GM18858 (cell line): ENCODE data around the gene PLEKHD1.
"Not testable (repeated sequence)": the region's sequence is repeated elsewhere in the genome, so short reads cannot be mapped to it uniquely, and the experiment has no call there.

Experiments used
- ATAC-seq: cut with Tn5 transposase; IDR thresholded peaks from one replicate; pipeline ENCODE4 v1.9.1; 2021; ENCODE audit not compliant: unreplicated experiment

PLEKHD1 gene

GRCh38 chr14:69484444-69485314 is at the start of gene PLEKHD1:
Gene PLEKHD1 (plus strand): TSS chr14:69484728. CDS start chr14:69484966, 238 bp downstream.
- no peak for ATAC-seq

- ATAC-seq = no peak
These were observed 44.8 kb upstream of the PLEKHD1 start for GRCh38 chr14:69439521-69440270.

- ATAC-seq = peak; percentile 60
These were observed 42.6 kb upstream of the PLEKHD1 start for GRCh38 chr14:69441948-69442347.

- no peak for ATAC-seq
These were observed 41.2 kb upstream of the PLEKHD1 start for GRCh38 chr14:69443296-69443805.

GRCh38 chr14:69449216-69449615 is 35.3 kb upstream of the PLEKHD1 start:
- no peak for ATAC-seq

GRCh38 chr14:69451941-69452340 is 32.6 kb upstream of the PLEKHD1 start:
- ATAC-seq = no peak

GRCh38 chr14:69458350-69458749 is 26.2 kb upstream of the PLEKHD1 start:
- no peak for ATAC-seq

GRCh38 chr14:69459122-69459521 is 25.4 kb upstream of the PLEKHD1 start:
- ATAC-seq = no peak

GRCh38 chr14:69460093-69460701 is 24.3 kb upstream of the PLEKHD1 start:
- ATAC-seq = no peak

- no peak for ATAC-seq
These were observed 20.1 kb upstream of the PLEKHD1 start for GRCh38 chr14:69464379-69464778.

- no peak for ATAC-seq
These were observed 19.7 kb upstream of the PLEKHD1 start for GRCh38 chr14:69464829-69465228.

GRCh38 chr14:69468949-69469348 is 15.6 kb upstream of the PLEKHD1 start:
- no peak for ATAC-seq

GRCh38 chr14:69471436-69471835 is 13.1 kb upstream of the PLEKHD1 start:
- ATAC-seq = no peak

GRCh38 chr14:69471916-69472315 is 12.6 kb upstream of the PLEKHD1 start:
- no peak for ATAC-seq

GRCh38 chr14:69473260-69473659 is 11.3 kb upstream of the PLEKHD1 start:
- no peak for ATAC-seq

- no peak for ATAC-seq
These were observed 10.6 kb upstream of the PLEKHD1 start for GRCh38 chr14:69473946-69474345.

- ATAC-seq = no peak
These were observed 9.2 kb upstream of the PLEKHD1 start for GRCh38 chr14:69475194-69475818.

- ATAC-seq = not testable (repeated sequence)
These were observed 7.6 kb upstream of the PLEKHD1 start for GRCh38 chr14:69476824-69477450.

GRCh38 chr14:69478055-69478454 is 6.5 kb upstream of the PLEKHD1 start:
- ATAC-seq = not testable (repeated sequence)

- ATAC-seq = no peak
These were observed 4.8 kb upstream of the PLEKHD1 start for GRCh38 chr14:69479696-69480095.
